ENCODE data around the gene IRF6.

DNA sequence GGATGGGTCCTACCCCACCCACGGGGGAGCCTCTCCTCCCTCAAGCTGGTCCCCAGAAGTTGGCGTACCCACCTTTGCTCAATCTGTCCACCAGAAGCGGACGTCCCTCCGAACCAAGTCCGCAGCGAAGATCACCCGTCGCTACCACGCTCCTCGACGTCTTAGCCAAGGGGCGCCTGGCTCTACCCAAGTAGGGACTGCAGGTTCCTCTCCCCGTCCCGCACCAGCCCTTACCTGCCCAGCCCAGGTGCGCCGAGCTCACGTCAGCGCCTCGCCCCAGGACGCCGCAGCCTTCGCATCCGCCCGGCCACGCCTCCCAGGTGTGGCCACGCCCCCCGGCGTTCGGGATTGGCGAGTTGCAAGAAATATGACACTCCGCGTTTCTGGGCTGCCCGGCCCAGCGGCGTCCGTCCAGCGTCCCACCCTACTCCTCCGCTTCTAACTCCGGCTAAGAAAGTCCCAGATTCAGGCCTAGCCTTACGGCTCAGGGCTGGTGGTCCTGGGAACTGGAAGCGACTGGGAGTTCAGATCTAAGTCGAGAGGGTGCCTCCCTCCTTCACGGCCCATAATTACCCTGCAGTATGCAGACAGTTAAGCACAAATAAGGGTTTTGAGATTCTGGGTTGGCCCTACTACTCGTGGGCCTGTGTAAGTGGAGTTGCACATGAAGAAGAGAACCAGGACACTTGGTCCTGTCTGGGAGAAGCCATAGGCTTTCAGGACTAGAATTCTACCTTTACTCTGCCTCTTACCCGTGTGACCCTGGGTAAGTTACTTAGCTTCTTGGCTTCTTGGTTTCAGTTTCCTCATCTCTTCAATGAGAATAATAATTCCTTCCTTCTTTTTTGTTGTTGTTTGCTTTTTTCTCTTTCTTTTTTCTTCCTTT is at the start of gene IRF6:
- TF ChIP-seq, protein P1, sequence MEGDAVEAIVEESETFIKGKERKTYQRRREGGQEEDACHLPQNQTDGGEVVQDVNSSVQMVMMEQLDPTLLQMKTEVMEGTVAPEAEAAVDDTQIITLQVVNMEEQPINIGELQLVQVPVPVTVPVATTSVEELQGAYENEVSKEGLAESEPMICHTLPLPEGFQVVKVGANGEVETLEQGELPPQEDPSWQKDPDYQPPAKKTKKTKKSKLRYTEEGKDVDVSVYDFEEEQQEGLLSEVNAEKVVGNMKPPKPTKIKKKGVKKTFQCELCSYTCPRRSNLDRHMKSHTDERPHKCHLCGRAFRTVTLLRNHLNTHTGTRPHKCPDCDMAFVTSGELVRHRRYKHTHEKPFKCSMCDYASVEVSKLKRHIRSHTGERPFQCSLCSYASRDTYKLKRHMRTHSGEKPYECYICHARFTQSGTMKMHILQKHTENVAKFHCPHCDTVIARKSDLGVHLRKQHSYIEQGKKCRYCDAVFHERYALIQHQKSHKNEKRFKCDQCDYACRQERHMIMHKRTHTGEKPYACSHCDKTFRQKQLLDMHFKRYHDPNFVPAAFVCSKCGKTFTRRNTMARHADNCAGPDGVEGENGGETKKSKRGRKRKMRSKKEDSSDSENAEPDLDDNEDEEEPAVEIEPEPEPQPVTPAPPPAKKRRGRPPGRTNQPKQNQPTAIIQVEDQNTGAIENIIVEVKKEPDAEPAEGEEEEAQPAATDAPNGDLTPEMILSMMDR (IDR thresholded peaks at IDR 0.05; ENCODE audit: control extremely low read depth in 1 of 3, insufficient read depth in 1 of 3, low read depth in 1 of 3, low read length in 3 of 3): no peak
- TF ChIP-seq YY1 (IDR thresholded peaks at IDR 0.05; ENCODE audit: low read depth, low read length) (no peak), CBX8 (IDR thresholded peaks at IDR 0.05; ENCODE audit: borderline replicate concordance, low read depth, low read length) (no peak), EZH2 (IDR thresholded peaks at IDR 0.05; ENCODE audit: low read depth, low read length, severe bottlenecking) (no peak), FOSL1 (IDR thresholded peaks at IDR 0.05; ENCODE audit: insufficient read depth, low read depth, low read length) (no peak), JUN (IDR thresholded peaks at IDR 0.05; ENCODE audit: low read depth, low read length) (no peak), RFX5 (IDR thresholded peaks at IDR 0.05; ENCODE audit: borderline replicate concordance, low read depth, low read length) (no peak), KDM1A (IDR thresholded peaks at IDR 0.05; ENCODE audit: borderline replicate concordance, low read length) (no peak), EP300 (IDR thresholded peaks at IDR 0.05; ENCODE audit: borderline replicate concordance in 1 of 2, low read depth in 2 of 2, low read length in 2 of 2) (no peak), PHF8 (conservative IDR thresholded peaks at IDR 0.05; ENCODE audit: low read depth, low read length) (peak; percentile 62), RNF2 (IDR thresholded peaks at IDR 0.05; ENCODE audit: borderline replicate concordance, low read depth, low read length, missing control alignments, poor library complexity, severe bottlenecking) (no peak)
- TF ChIP-seq, protein P2, sequence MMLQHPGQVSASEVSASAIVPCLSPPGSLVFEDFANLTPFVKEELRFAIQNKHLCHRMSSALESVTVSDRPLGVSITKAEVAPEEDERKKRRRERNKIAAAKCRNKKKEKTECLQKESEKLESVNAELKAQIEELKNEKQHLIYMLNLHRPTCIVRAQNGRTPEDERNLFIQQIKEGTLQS (IDR thresholded peaks at IDR 0.05; ENCODE audit: insufficient read depth, low read depth, low read length): no peak
- TF ChIP-seq, protein P3, sequence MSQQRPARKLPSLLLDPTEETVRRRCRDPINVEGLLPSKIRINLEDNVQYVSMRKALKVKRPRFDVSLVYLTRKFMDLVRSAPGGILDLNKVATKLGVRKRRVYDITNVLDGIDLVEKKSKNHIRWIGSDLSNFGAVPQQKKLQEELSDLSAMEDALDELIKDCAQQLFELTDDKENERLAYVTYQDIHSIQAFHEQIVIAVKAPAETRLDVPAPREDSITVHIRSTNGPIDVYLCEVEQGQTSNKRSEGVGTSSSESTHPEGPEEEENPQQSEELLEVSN (IDR thresholded peaks at IDR 0.05): no peak; the same call in 1 of the 2 replicates

Data from H1 (cell line).